DMS53 treated with DMSO at 0.1 percent for 48 hours (cell line): Measurements from ENCODE around the gene SLIRP.
"Not testable (repeated sequence)": the region's sequence is repeated elsewhere in the genome, so short reads cannot be mapped to it uniquely, and the experiment has no call there.

Experiments
- DNase-seq: peaks from one replicate; lab custom pipeline; 2025; ENCODE audit not compliant: unreplicated experiment; lab: John Stamatoyannopoulos, UW

SLIRP gene

GRCh38 chr14:77741438-77741837, 33.5 kb downstream of the SLIRP start:
- DNase-seq: no peak

- peak; percentile 67 for DNase-seq
Observed at GRCh38 chr14:77746064-77746702, 38.3 kb downstream of the SLIRP start.

GRCh38 chr14:77747425-77747824, 39.5 kb downstream of the SLIRP start:
- DNase-seq: not testable (repeated sequence)

GRCh38 chr14:77752266-77752665, 44.4 kb downstream of the SLIRP start:
- no peak for DNase-seq

- no peak for DNase-seq
Observed at GRCh38 chr14:77752799-77753516, 45.1 kb downstream of the SLIRP start.

- DNase-seq: no peak
Observed at GRCh38 chr14:77760381-77761204, 52.7 kb downstream of the SLIRP start, which contains the start of gene SNW1. TSS of gene SNW1 (minus strand) at chr14:77761156. CDS start at chr14:77761127, 29 bp downstream.

GRCh38 chr14:77761205-77761931, 53.5 kb downstream of the SLIRP start:
- peak; percentile 81 for DNase-seq

GRCh38 chr14:77763316-77763715, 55.4 kb downstream of the SLIRP start:
- no peak for DNase-seq

- DNase-seq: no peak
Observed at GRCh38 chr14:77763978-77764377, 56.1 kb downstream of the SLIRP start.
